CD1c-positive myeloid dendritic cell (primary cell): ENCODE measurements around the gene PDE10A.
"Not testable (repeated sequence)": the region's sequence is repeated elsewhere in the genome, so short reads cannot be mapped to it uniquely, and the experiment has no call there.

ENCODE experiments used
- DNase-seq: peaks from one replicate; pipeline ENCODE4 v3.0.0-alpha.2; 2016; ENCODE audit errors: extremely low spot score

PDE10A gene

DNA sequence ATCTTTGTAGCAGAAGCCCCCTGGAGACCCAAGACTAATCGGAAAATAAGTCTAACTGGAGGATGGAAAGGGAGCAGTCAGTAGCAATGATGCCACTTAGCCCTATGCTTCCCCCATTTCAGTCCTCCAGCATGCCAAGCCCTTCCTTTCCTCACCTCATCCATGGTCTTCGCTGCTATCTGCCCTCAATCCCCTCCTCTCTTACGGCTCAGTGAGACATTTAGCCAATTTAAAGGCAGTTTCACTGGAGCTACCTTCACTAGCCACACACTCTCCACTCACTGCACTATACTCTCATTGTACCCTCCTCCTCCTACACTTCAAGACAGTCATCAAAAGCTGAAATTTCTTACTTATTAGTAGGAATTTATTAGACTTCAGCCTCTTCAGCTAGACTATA is 111.2 kb downstream of the PDE10A start:
- no peak for DNase-seq

DNA sequence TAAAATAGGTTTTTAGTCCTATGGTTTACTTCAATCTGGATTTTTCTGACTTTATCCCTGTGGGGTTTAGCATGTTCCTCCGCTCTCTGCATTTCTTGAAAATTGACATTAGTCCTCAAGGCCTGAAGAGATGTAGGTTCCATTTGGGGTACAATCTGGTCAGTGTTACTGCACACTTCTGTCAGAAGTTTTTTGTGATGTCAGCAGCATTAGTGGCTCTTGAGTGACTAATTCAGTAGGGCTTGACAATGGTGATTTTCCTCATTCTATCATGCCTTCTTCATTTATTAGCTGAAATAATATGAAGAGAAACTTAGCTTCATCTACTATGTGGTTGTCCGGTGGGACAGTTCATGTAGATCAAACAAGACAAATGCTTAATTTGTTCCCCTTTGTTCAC is 114.6 kb downstream of the PDE10A start:
- no peak for DNase-seq

- no peak for DNase-seq
Observed at GRCh38 chr6:165545806-165546205, 117.2 kb downstream of the PDE10A start.

DNA sequence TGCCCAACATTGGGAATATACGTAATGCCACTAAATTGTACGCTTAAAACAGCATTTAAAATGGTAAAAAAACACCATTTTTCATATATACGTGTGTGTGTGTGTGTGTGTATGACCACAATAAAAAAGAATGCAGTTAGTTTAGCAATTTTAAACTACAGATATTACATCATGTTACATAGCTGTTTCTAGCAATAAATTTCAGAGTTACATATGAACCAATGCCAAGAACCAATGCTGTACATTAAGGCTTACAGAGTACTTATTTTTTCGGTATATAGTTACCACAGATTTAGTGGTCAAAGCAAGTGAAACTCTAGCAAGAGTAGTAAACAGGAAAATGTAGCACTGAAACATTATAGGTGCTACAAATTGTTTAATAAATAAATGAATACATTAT is 119.3 kb downstream of the PDE10A start:
- no peak for DNase-seq

- DNase-seq: no peak
Observed at GRCh38 chr6:165536911-165537310, 126.1 kb downstream of the PDE10A start.

DNA sequence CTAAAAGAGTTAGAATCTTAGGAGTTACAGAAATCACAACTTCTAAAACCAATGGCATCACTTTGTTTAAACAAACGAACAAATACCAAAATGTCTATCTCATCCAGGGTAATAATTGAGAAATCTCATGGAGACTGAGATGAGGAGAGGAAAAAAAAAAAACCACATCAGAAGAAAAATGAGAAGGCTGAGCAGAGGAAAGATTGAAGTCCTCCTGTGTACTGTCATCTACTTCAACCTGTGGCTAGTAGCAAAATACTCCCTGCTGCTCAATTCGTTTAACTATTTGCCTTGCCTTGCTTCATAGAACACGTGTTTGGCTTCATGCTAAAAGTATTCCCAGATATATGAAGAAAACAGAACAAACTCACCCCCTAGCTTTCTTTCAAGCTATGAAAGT is 143.7 kb downstream of the PDE10A start:
- DNase-seq: no peak

DNA sequence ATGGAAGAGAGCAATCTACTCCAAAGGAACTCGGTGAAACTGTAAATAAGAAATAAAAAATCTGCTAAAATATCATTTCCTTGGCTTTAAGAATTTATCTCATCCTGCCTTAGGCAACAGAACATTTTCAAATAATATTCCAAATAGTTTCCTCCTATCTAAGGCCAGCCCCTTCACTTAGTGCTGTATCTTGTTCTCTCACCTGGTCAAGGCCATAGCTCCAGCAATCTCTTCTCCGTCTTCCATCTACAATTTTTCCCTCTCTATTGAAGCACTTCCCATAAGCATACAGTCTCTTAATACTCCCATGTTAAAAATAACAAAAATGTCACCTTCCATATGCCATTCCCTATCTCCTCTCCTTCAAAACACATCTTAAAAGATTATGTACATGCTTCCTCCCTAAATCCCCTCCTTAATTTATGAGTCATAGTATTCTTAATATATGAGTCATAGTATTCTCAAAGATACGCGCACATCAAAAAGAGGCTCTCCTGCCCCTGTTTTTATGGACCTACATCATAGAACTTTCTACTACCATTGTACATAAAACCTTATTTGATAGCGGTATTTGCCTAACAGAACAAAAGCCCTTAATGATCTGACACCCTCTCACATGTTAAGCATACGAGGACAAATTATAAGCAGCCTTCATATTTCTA is 146.9 kb downstream of the PDE10A start:
- DNase-seq: no peak

DNA sequence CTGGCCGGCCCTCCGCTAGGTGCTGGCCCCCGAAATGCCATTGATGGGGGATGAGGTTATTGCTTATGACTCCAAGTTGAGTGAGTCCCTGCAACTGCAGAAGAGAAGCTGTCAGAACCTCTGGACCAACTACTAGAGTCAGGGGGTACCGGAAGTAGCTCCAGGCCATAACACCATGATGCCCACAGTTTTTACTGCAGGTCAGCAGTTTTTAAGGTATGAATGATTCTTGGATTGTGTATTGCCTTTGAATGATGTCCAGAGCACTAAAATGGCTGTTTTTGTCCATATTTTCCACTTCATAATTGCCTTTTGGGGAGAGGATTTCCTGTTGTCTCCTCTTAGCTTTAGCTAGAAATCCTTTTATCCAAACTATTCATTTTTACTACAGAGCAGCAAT is 148.4 kb downstream of the PDE10A start:
- DNase-seq: no peak

- no peak for DNase-seq
Observed at GRCh38 chr6:165511807-165512206, 151.2 kb downstream of the PDE10A start.

GRCh38 chr6:165508321-165508869 is 154.6 kb downstream of the PDE10A start:
- DNase-seq: no peak

DNA sequence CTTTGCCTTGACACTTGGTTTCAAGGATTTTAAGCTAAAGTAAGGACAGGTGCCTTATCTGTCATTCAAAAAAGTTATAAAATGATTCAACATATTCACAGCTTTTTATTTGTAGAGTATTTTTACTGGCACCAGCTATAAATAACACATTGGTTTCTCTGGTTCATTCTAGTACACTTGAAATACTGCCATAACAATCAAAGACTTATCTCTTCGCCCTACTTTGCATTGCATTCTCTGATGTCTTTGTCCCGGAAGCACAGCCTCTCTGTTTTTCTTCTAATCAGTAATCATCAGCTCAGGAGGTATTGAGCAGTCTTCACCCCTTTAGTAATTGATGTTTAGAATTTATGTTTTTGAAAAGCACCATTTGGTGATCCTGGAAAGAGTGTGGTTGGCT is 156.4 kb downstream of the PDE10A start:
- DNase-seq: no peak

DNA sequence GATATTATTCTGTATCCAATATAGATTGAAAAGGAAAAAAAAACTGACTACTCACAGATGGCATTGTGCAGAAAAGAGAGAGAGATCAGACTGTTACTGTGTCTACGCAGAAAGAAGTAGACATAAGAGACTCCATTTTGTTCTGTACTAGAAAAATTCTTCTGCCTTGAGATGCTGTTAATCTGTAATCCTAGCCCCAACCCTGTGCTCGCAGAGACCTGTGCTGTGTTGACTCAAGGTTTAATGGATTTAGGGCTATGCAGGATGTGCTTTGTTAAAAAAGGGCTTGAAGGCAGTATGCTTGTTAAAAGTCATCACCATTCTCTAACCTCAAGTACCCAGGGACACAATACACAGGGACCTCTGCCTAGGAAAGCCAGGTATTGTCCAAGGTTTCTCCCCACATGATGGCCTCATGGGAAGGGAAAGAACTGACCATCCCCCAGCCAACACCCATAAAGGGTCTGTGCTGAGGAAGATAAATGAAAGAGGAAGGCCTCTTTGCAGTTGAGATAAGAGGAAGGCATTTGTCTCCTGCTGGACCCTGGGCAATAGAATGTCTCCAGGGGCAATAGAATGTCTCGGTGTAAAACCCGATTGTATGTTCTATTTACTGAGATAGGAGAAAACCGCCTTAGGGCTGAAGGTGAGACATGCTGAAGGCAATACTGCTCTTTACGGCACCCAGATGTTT is 162.7 kb downstream of the PDE10A start:
- DNase-seq: not testable (repeated sequence)

GRCh38 chr6:165497472-165497871 is 165.6 kb downstream of the PDE10A start:
- DNase-seq: no peak

- DNase-seq: no peak
Observed at GRCh38 chr6:165488624-165489295, 174.3 kb downstream of the PDE10A start.

- no peak for DNase-seq
Observed at GRCh38 chr6:165487950-165488349, 175.1 kb downstream of the PDE10A start.

GRCh38 chr6:165487347-165487746 is 175.7 kb downstream of the PDE10A start:
- no peak for DNase-seq

DNA sequence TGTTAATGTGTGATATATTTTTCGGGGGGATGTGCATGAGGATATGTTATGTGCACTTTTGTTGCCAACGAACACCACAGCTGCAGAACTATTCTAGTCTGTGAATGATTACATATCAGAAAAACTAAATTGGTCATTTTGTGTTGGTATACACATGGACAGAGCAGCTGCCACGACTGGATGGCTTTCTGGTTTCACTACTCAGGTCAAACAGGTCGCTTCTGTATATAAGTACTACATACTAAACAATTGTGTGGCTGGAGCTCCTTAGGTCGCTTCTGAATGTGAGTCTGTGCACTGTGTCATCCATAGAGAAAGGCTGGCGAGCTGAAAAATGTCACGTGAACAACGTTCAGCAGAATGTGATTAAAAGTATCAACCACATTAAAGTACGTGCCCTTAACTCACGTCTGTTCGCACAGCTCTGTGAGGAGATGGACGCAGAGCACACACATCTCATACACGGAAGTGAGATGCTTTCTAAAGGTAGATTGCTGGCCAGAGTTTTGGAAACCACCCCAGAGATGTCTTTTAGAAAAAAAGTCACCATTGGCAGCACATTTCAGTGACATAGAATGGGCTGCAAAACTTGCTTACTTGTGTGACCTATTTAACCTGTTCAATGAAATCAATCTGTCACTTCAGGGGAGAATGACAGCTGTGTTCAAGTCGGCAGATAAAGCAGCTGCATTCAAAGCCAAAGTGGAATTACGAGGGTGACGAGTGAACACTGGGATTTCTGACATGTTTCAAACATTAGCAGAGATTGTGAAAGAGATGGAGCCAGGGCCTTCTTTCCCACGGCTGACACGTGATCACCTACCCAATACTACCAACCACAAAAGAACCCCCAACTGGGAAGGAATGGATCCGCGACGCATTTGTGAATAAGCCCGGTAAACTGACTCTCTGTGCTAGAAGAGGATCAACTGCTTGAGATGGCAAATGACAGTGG is 176.6 kb downstream of the PDE10A start:
- no peak for DNase-seq

DNA sequence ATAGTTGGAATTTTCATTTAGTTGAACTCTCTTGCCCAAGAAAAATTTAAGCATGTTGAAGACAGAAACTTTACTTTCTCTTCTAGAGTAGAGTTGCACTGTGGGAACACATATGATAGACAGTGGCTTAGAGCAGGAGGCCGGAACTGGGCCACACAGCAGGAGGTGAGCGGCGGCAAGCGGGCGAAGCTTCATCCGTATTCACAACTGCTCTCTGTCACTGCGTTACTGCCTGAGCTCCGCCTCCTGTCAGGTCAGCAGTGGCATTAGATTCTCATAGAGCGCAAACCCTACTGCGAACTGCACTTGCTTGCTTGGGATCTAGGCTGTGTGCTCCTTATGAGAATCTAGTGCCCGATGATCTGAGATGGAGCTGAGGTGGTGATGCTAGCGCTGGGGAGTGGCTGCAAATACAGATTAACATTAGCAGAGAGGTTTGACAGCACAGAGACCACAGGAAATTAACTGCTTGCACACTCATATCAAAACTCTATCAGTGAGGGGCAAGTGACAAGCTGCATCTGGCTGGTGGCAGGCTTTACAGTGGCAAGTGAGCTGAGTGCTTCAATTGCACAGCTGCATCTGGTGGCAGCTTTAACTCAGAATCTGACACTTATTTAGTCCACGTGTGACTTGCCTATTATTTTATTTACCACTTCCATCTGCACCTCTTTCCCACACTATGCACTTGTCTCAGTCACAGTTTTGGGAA is 178.7 kb downstream of the PDE10A start:
- no peak for DNase-seq

GRCh38 chr6:165481921-165482320 is 181.1 kb downstream of the PDE10A start:
- no peak for DNase-seq

GRCh38 chr6:165480916-165481315 is 182.1 kb downstream of the PDE10A start:
- DNase-seq: no peak

DNA sequence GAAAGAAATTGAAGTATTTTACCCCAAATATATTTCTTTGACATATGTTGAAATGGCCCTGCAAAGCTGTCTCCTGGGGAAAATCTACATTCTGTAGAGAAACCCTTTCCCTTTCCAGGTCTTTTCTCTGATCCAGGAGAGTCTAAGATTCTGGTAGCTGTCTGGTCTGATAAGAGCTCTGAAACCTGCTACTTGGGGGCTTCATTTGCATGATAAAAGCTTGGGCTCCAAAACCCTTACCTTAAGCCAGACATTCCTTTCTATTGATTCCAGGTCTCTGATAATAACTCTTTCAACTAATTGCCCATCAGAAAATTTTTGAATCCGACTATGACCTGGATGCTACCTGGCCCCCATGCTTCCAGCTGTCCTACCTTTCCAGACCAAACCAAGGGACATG is 184.5 kb downstream of the PDE10A start:
- no peak for DNase-seq
